NCI-H82 treated with DMSO at 0.1 percent for 48 hours (cell line): ENCODE results near the gene FOXP4.

Experiments used
- DNase-seq: peaks from one replicate; lab custom pipeline; 2025; ENCODE audit not compliant: unreplicated experiment; lab: John Stamatoyannopoulos, UW

FOXP4 gene

GRCh38 chr6:41563060-41563776 is 17.0 kb downstream of the FOXP4 start:
- no peak for DNase-seq

GRCh38 chr6:41564448-41565142 is 18.4 kb downstream of the FOXP4 start:
- DNase-seq = no peak

GRCh38 chr6:41565701-41566100 is 19.5 kb downstream of the FOXP4 start:
- DNase-seq = no peak

- no peak for DNase-seq
These were observed 20.8 kb downstream of the FOXP4 start for GRCh38 chr6:41566961-41567360.

- DNase-seq = no peak
These were observed 21.5 kb downstream of the FOXP4 start for GRCh38 chr6:41567684-41568083.

GRCh38 chr6:41568202-41568584 is 22.0 kb downstream of the FOXP4 start:
- no peak for DNase-seq

GRCh38 chr6:41568585-41569384 is 22.6 kb downstream of the FOXP4 start:
- DNase-seq = no peak

- DNase-seq = no peak
These were observed 24.1 kb downstream of the FOXP4 start for GRCh38 chr6:41570259-41570615.

- DNase-seq = no peak
These were observed 25.0 kb downstream of the FOXP4 start for GRCh38 chr6:41571021-41571780.

GRCh38 chr6:41572613-41573012 is 26.4 kb downstream of the FOXP4 start:
- DNase-seq = no peak

GRCh38 chr6:41573276-41573675 is 27.1 kb downstream of the FOXP4 start:
- DNase-seq = peak; percentile 76

- DNase-seq = no peak
These were observed 27.8 kb downstream of the FOXP4 start for GRCh38 chr6:41573985-41574384.

GRCh38 chr6:41575598-41575997 is 29.4 kb downstream of the FOXP4 start:
- DNase-seq = no peak

- DNase-seq = no peak
These were observed 30.5 kb downstream of the FOXP4 start for GRCh38 chr6:41576667-41577066.

- DNase-seq = no peak
These were observed 31.4 kb downstream of the FOXP4 start for GRCh38 chr6:41577356-41578216.

- DNase-seq = peak; percentile 99
These were observed 32.3 kb downstream of the FOXP4 start for GRCh38 chr6:41578217-41579087.

- peak; percentile 92 for DNase-seq
These were observed 33.0 kb downstream of the FOXP4 start for GRCh38 chr6:41579088-41579610.

- DNase-seq = no peak
These were observed 34.5 kb downstream of the FOXP4 start for GRCh38 chr6:41580690-41581089.

GRCh38 chr6:41581381-41581991 is 35.3 kb downstream of the FOXP4 start:
- peak; percentile 45 for DNase-seq
